GM12891 (cell line): ENCODE measurements around the gene ABCG4.

Source experiments
- POLR2A ChIP-seq: IDR thresholded peaks from 2 replicates; pipeline ENCODE4 v1.6.1; 2011; ENCODE audit warnings: low read depth, low read length, control low read depth
- POLR2AphosphoS5 ChIP-seq: IDR thresholded peaks from 2 replicates; pipeline ENCODE4 v1.6.1; 2011; ENCODE audit warnings: low read depth, low read length, control low read depth

DNA sequence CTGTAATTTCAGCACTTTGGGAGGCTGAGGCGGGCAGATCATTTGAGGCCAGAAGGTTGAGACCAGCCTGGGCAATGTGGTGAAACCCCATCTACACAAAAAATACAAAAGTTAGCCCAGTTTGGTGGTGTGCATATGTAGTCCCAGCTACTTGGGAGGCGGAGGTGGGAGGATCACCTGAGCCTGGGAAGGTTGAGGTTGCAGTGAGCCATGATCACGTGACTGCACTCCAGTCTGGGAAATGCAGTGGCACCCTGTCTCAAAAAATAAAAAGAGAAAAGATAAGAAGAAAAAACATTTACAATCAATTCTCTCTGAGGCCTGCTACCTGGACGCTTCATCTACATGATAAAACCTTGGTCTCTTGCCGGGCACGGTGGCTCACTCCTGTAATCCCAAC is 50.1 kb downstream of the ABCG4 start:
- TF ChIP-seq POLR2A (no peak), POLR2AphosphoS5 (no peak)
